ENCODE measurements around the gene TNPO1. TPM values are rescaled to one million over a fixed set of nuclear protein-coding genes. Genes with fewer than 3 reads are reported as not detected.

Gene TNPO1
- total RNA-seq, 4 donors from 2014 or later, result 96.8 to 130 (median 111) TPM

GRCh38 chr5:72917371-72917776, 100.9 kb downstream of the TNPO1 start:
- intact Hi-C loops (cut with DNase I; ENCODE audit: low total_unique reads) (no loop called here), in situ Hi-C loops (cut with MboI; ENCODE audit: low sequenced_read_pairs in 4 of 4) (no loop called here)
- Histone ChIP-seq H3K4me1 (no peaks in the 10 kb centered on the region), H3K4me3 (no peak overlapping the region), H3K9me3 (no peaks in the 10 kb centered on the region), H3K27me3 (no peaks in the 10 kb centered on the region), H3K36me3 (peaks cover 0 to 6% of the 10 kb centered on the region in 2 donors), H3K27ac (no peak overlapping the region)
- DNase-seq, result no peak
- TF ChIP-seq, protein P1, sequence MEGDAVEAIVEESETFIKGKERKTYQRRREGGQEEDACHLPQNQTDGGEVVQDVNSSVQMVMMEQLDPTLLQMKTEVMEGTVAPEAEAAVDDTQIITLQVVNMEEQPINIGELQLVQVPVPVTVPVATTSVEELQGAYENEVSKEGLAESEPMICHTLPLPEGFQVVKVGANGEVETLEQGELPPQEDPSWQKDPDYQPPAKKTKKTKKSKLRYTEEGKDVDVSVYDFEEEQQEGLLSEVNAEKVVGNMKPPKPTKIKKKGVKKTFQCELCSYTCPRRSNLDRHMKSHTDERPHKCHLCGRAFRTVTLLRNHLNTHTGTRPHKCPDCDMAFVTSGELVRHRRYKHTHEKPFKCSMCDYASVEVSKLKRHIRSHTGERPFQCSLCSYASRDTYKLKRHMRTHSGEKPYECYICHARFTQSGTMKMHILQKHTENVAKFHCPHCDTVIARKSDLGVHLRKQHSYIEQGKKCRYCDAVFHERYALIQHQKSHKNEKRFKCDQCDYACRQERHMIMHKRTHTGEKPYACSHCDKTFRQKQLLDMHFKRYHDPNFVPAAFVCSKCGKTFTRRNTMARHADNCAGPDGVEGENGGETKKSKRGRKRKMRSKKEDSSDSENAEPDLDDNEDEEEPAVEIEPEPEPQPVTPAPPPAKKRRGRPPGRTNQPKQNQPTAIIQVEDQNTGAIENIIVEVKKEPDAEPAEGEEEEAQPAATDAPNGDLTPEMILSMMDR (IDR thresholded peaks at IDR 0.05 in 4 of 5, conservative IDR thresholded peaks at IDR 0.05 in 1 of 5), result no peak
- no peak for TF ChIP-seq POLR2A (IDR thresholded peaks at IDR 0.05)
- ATAC-seq, result no peak

DNA sequence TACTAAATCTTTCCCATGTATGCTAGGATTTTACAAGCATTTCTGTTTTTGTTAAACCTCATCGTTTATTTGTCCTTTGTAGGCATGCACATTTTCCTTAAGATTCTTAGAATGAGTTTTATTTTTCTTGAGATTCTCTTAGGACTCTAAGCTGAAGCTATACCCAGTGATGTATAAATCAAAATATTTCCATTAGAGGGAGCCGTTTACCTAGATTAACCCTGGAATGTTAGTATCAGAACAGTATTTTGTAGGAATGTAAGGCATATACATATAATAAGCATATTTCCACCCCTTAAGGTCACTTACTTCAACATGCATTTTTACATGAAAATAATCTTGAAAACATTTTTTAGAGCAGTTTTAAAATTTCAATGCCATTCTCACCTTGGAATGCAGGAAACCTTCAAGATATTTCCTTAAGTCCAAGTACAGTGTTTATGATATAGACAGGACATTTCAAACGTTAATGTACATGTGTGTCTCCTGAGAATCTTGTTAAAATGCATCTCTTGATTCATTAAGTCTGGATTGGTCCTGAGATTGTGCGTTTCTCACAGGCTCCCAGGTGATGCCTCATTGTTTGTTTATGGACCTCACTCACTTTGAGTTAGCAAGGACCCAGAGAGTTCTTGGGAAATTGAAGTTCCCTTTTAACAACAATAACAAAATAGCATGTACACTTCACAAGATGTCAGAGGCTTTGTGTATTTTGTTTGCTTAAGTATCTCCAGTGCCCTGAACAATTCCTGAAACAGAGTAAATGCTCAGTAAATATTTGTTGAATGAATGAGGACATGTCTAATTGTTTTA, 104.4 kb downstream of the TNPO1 start:
- ATAC-seq, result no peak
- Histone ChIP-seq H3K36me3 (no peaks in the 10 kb centered on the region), H3K4me1 (no peaks in the 10 kb centered on the region), H3K27me3 (no peaks in the 10 kb centered on the region), H3K9me3 (no peaks in the 10 kb centered on the region), H3K27ac (no peak overlapping the region), H3K4me3 (no peak overlapping the region)
- TF ChIP-seq, protein P1 (IDR thresholded peaks at IDR 0.05 in 4 of 5, conservative IDR thresholded peaks at IDR 0.05 in 1 of 5), result peak in 2 of 5 experiments; percentile 18 to 19
- no peak for TF ChIP-seq POLR2A (IDR thresholded peaks at IDR 0.05)
- intact Hi-C loops (cut with DNase I; ENCODE audit: low total_unique reads) (no loop called here), in situ Hi-C loops (cut with MboI; ENCODE audit: low sequenced_read_pairs in 4 of 4) (no loop called here)
- no peak for DNase-seq

DNA sequence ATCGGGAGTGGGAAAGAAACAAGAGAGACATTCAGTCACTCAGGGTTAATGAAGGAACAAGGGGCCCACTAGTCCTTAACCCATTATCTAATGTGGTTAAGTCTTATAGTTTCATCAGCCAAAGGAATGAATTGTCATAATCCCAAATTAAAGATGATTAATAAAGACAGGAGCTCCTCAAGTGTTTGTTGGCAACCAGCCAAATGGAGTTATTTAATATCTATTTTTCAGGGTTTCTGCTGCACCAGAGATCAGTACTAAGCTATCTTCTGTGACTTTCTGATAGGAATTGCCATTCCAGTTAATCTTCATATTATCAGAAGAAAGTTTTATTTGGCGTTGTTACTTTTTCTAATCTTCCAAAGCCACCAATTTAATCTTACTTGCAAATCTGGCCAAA, 105.4 kb downstream of the TNPO1 start:
- no peak overlapping the region for H3K27ac ChIP-seq
- no peaks in the 10 kb centered on the region for H3K36me3 ChIP-seq
- no peak for DNase-seq
- ATAC-seq, result peak in 1 of 2 donors; percentile 9
- H3K9me3 ChIP-seq, result no peaks in the 10 kb centered on the region
- intact Hi-C loops (cut with DNase I; ENCODE audit: low total_unique reads), result no loop called here
- H3K4me3 ChIP-seq, result no peak overlapping the region
- TF ChIP-seq, protein P1 (IDR thresholded peaks at IDR 0.05 in 4 of 5, conservative IDR thresholded peaks at IDR 0.05 in 1 of 5), result no peak
- TF ChIP-seq POLR2A (IDR thresholded peaks at IDR 0.05), result no peak
- no peaks in the 10 kb centered on the region for H3K27me3 ChIP-seq
- in situ Hi-C loops (cut with MboI; ENCODE audit: low sequenced_read_pairs in 4 of 4), result no loop called here
- H3K4me1 ChIP-seq, result no peaks in the 10 kb centered on the region

GRCh38 chr5:72922422-72922821, 106.0 kb downstream of the TNPO1 start:
- Histone ChIP-seq H3K27me3 (no peaks in the 10 kb centered on the region), H3K4me1 (no peaks in the 10 kb centered on the region), H3K9me3 (no peaks in the 10 kb centered on the region), H3K4me3 (no peak overlapping the region), H3K36me3 (no peaks in the 10 kb centered on the region), H3K27ac (no peak overlapping the region)
- ATAC-seq (no peak), DNase-seq (no peak)
- intact Hi-C loops (cut with DNase I; ENCODE audit: low total_unique reads) (no loop called here), in situ Hi-C loops (cut with MboI; ENCODE audit: low sequenced_read_pairs in 4 of 4) (no loop called here)
- no peak for TF ChIP-seq POLR2A (IDR thresholded peaks at IDR 0.05)
- TF ChIP-seq, protein P1 (IDR thresholded peaks at IDR 0.05 in 4 of 5, conservative IDR thresholded peaks at IDR 0.05 in 1 of 5), result no peak
